T-cell (primary cell): Measurements from ENCODE around the gene NUMA1. TPM values are rescaled to one million over a fixed set of nuclear protein-coding genes. Genes with fewer than 3 reads are reported as not detected.

Source experiments
- ATAC-seq, 4 experiments: fragments of 200-7000 bp in 3 of 4; fragments of 150-1000 bp in 1 of 4; cut with Tn5 transposase; replicated peaks in 1 of 4; 1 replicate in 3 of 4; 2 replicates in 1 of 4; pipeline ENCODE4 v1.10.0; 2021; ENCODE audit warnings: moderate library complexity in 3 of 4, mild to moderate bottlenecking in 2 of 4, moderate number of reproducible peaks in 1 of 4
- CTCF ChIA-PET, 2 donors: fragments of 300-600 bp; sonication (Branson Sonifier 250); formaldehyde crosslinking; loops; one replicate each; lab custom pipeline; 2022; ENCODE audit warnings: antibody characterized with exemption in 2 of 2; lab: Charles Lee
- POLR2A ChIA-PET, 2 donors: fragments of 300-600 bp; sonication (Branson Sonifier 250); formaldehyde crosslinking; loops; one replicate each; lab custom pipeline; 2022; ENCODE audit warnings: antibody characterized with exemption in 2 of 2; lab: Charles Lee
- DNase-seq, 35 experiments: peaks; one replicate each; pipeline versions ENCODE4 v3.0.0 to v3.0.0-alpha.2; 2013 to 2023
- H3K27ac ChIP-seq: one replicate; pipeline ENCODE4 v1.5.1; 2013; ENCODE audit warnings: low read length
- H3K27me3 ChIP-seq, 2 experiments: replicated peaks in 1 of 2; 1 replicate in 1 of 2; 2 replicates in 1 of 2; pipeline versions ENCODE4 v1.6.1 to v1.7.0; 2013; ENCODE audit warnings: low read length in 1 of 2, mixed read lengths in 1 of 2; ENCODE audit not compliant: control insufficient read depth in 2 of 2, insufficient read depth in 2 of 2; ENCODE audit errors: extremely low read depth in 1 of 2
- H3K36me3 ChIP-seq, 2 donors: 1 replicate in 1 of 2; 2 replicates in 1 of 2; pipeline versions ENCODE4 v1.6.1 to v1.7.0; 2013; ENCODE audit warnings: low read length in 1 of 2; ENCODE audit not compliant: control insufficient read depth in 2 of 2, insufficient read depth in 1 of 2; ENCODE audit errors: extremely low read depth in 1 of 2
- H3K4me1 ChIP-seq, 2 experiments: 1 replicate in 1 of 2; 2 replicates in 1 of 2; pipeline versions ENCODE4 v1.6.1 to v1.7.0; 2013; ENCODE audit warnings: low read length in 2 of 2, mixed read lengths in 1 of 2; ENCODE audit not compliant: insufficient read depth in 2 of 2, control insufficient read depth in 1 of 2; ENCODE audit errors: extremely low read depth in 1 of 2
- H3K4me3 ChIP-seq, 2 donors: 1 replicate in 1 of 2; 2 replicates in 1 of 2; pipeline versions ENCODE4 v1.5.1 to v1.7.0; 2013; ENCODE audit warnings: mild to moderate bottlenecking in 2 of 2, low read length in 1 of 2, moderate library complexity in 1 of 2; ENCODE audit not compliant: control insufficient read depth in 1 of 2; ENCODE audit errors: extremely low read depth in 1 of 2
- H3K9me3 ChIP-seq: 2 replicates; pipeline ENCODE4 v1.7.0; 2013
- H3K27ac Mint-ChIP-seq, 2 donors: one replicate each; pipeline ENCODE4 v1.8.0; 2020 to 2021; ENCODE audit warnings: mild to moderate bottlenecking in 2 of 2, mixed read lengths in 2 of 2
- H3K27me3 Mint-ChIP-seq, 2 donors: one replicate each; pipeline ENCODE4 v1.8.0; 2021 to 2022; ENCODE audit warnings: mixed read lengths in 2 of 2
- H3K36me3 Mint-ChIP-seq: one replicate; pipeline ENCODE4 v1.8.0; 2021; ENCODE audit warnings: mixed read lengths
- H3K4me1 Mint-ChIP-seq, 3 donors: one replicate each; pipeline ENCODE4 v1.8.0; 2020 to 2022; ENCODE audit warnings: mixed read lengths in 3 of 3, mild to moderate bottlenecking in 1 of 3
- H3K4me3 Mint-ChIP-seq, 3 donors: one replicate each; pipeline ENCODE4 v1.8.0; 2020 to 2022; ENCODE audit warnings: mild to moderate bottlenecking in 3 of 3, mixed read lengths in 3 of 3, moderate library complexity in 3 of 3
- H3K9me3 Mint-ChIP-seq, 3 donors: one replicate each; pipeline ENCODE4 v1.8.0; 2020 to 2022; ENCODE audit warnings: mixed read lengths in 3 of 3
- WGBS: methylation state at CpG from one replicate; pipeline ENCODE4 v1.1.5; 2013; ENCODE audit warnings: missing lambda C conversion rate; ENCODE audit not compliant: insufficient coverage; 5-methylcytosine and 5-hydroxymethylcytosine counted together
- total RNA-seq, 35 experiments: library from RNA in 6 of 35; stranded (reverse) in 6 of 35; fragments of 120-200 nt in 1 of 35; gene quantifications; one replicate each; pipeline versions ENCODE4 v1.2.1 to v1.2.4 and lab custom pipeline; 2013 to 2026

Gene NUMA1
- total RNA-seq, 5 donors from 2014 or later (not counting 1 experiment from before 2014, with no cell fraction given): 237 to 386 (median 343) TPM

DNA sequence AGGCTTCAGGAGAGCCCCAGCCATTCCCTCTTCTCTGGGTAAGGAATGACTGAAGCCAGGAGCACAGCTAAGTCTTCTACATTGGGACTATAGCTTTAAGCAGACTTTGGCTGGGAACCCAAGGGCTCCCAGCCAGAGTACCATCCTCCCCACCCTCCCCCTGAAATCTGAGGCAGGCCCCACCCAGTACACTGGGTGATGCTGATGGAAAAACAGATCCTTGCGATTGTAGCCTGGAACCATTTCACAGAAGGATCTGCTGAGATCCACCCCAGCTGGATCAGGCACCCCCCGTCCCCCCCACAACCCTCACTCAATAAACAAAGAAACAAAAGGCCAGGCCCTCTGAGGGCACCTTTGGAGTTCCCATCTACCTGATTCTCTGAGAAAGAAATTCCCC lies 41.9 kb downstream of the NUMA1 start:
- POLR2A ChIA-PET: interaction anchor here (0.5 to 0.7 kb wide), 5 partner anchors 15 to 252 kb away, joined by 3 to 12 read pairs (median 4); no protein-coding TSS in a partner anchor
- Histone ChIP-seq H3K9me3 (no peaks in the 10 kb centered on the region), H3K36me3 (peaks cover 3 to 21% of the 10 kb centered on the region in 2 donors), H3K4me1 (peaks cover 49 to 63% of the 10 kb centered on the region in 2 experiments), H3K27me3 (no peaks in the 10 kb centered on the region), H3K27ac (peak overlapping the region; percentile 92), H3K4me3 (peak overlapping the region; percentile 78 to 81)
- H3K36me3 Mint-ChIP-seq: peaks cover 14% of the 10 kb centered on the region
- CTCF ChIA-PET: interaction anchor here (0.6 to 3.1 kb wide), 7 partner anchors 13 to 105 kb away, joined by 3 to 28 read pairs (median 5); no protein-coding TSS in a partner anchor
- 63% methylated on average over 2 of the region's 2 CpGs for WGBS
- H3K27me3 Mint-ChIP-seq: no peaks in the 10 kb centered on the region
- H3K4me1 Mint-ChIP-seq: peaks cover 45 to 48% (median 47%) of the 10 kb centered on the region in 3 donors
- no peak for DNase-seq
- ATAC-seq: no peak
- H3K9me3 Mint-ChIP-seq: no peaks in the 10 kb centered on the region
- no peak overlapping the region for H3K27ac Mint-ChIP-seq
- H3K4me3 Mint-ChIP-seq: no peak overlapping the region

DNA sequence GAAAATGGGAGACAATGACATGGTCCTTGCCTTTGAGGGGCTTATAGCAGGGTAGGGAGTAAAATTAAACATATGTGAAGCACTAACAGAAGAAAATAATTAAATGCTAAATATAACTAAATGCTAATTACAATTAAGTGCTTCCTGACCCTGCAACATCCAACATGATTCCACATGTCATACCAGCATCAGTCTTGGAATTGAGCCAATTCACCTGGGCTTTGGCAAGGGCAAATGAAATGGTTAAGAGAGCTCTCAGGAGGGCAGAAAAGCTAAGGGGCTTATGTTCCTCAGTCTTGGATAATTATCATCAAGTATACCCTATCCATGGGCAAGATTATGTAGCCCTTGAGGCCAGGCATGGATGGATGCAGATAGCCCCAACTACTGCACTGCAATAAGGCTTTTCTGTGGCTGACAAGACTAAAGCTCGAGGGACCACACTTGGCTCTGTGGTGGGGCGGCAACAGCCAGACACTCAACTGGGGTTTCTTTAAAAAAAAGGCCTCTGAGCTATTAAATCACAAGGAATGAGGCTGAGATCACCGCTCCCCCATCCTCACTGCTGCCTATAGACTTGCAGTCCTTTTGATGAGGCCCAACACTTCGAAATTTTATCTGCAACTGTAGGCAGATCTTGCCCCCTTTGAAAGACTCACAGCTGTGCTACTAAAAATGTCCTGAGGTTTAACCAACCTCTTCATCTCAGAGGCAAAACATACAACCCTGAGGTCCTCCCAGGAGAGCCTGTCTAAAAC lies 42.6 kb downstream of the NUMA1 start:
- peaks cover 17% of the 10 kb centered on the region for H3K36me3 Mint-ChIP-seq
- ChIA-PET POLR2A (interaction anchor here (0.6 to 0.8 kb wide), 4 partner anchors 16 to 58 kb away, joined by 3 to 4 read pairs (median 3); no protein-coding TSS in a partner anchor), CTCF (interaction anchor here (0.6 to 1.1 kb wide), 4 partner anchors 12 to 106 kb away, joined by 3 to 5 read pairs (median 4); no protein-coding TSS in a partner anchor)
- Histone ChIP-seq H3K36me3 (peaks cover 3 to 23% of the 10 kb centered on the region in 2 donors), H3K9me3 (no peaks in the 10 kb centered on the region), H3K27ac (peak overlapping the region; percentile 92), H3K4me1 (peaks cover 43 to 61% of the 10 kb centered on the region in 2 experiments), H3K4me3 (peak overlapping the region in 1 of 2 donors; percentile 35), H3K27me3 (no peaks in the 10 kb centered on the region)
- ATAC-seq: no peak
- H3K27ac Mint-ChIP-seq: no peak overlapping the region
- H3K9me3 Mint-ChIP-seq: no peaks in the 10 kb centered on the region
- DNase-seq: no peak
- no peaks in the 10 kb centered on the region for H3K27me3 Mint-ChIP-seq
- WGBS: 61% methylated on average over 4 of the region's 4 CpGs
- no peak overlapping the region for H3K4me3 Mint-ChIP-seq
- H3K4me1 Mint-ChIP-seq: peaks cover 44 to 47% (median 46%) of the 10 kb centered on the region in 3 donors

DNA sequence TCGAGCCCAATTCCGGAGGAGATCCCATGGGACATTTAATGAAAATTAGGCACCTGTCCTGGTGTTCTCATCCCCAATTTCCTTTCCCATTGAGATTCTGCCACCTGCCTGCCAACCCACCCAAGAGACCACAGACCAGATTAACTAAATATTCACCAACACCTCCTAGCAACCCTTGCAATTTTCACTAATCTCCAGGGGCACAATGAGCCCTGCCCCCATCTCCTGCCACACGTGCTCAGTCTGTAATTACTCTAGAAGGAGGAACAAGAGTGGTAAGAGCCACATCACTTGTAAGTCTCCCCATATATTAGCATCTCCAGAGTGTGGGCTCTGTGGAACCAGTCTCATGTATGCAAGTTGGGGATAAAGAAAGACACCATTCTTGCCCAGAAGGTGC lies 43.7 kb downstream of the NUMA1 start:
- peaks cover 17% of the 10 kb centered on the region for H3K36me3 Mint-ChIP-seq
- H3K27me3 Mint-ChIP-seq: no peaks in the 10 kb centered on the region
- no peaks in the 10 kb centered on the region for H3K9me3 Mint-ChIP-seq
- H3K36me3 ChIP-seq: peaks cover 3 to 33% of the 10 kb centered on the region in 2 donors
- peak overlapping the region; percentile 40 to 42 for H3K27ac Mint-ChIP-seq
- H3K27me3 ChIP-seq: no peaks in the 10 kb centered on the region
- WGBS: 100% methylated on average over 2 of the region's 3 CpGs
- peaks cover 34 to 54% of the 10 kb centered on the region in 2 experiments for H3K4me1 ChIP-seq
- ChIA-PET POLR2A (no interaction called here), CTCF (interaction anchor here in 1 of 2 donors (1.0 kb wide), 1 partner anchor 12 kb away, joined by 9 read pairs; no protein-coding TSS in a partner anchor)
- no peak overlapping the region for H3K4me3 ChIP-seq
- no peak for DNase-seq
- H3K4me1 Mint-ChIP-seq: peaks cover 36 to 41% (median 38%) of the 10 kb centered on the region in 3 donors
- peak overlapping the region in 1 of 3 donors; percentile 18 for H3K4me3 Mint-ChIP-seq
- H3K27ac ChIP-seq: no peak overlapping the region
- no peak for ATAC-seq
- H3K9me3 ChIP-seq: no peaks in the 10 kb centered on the region

DNA sequence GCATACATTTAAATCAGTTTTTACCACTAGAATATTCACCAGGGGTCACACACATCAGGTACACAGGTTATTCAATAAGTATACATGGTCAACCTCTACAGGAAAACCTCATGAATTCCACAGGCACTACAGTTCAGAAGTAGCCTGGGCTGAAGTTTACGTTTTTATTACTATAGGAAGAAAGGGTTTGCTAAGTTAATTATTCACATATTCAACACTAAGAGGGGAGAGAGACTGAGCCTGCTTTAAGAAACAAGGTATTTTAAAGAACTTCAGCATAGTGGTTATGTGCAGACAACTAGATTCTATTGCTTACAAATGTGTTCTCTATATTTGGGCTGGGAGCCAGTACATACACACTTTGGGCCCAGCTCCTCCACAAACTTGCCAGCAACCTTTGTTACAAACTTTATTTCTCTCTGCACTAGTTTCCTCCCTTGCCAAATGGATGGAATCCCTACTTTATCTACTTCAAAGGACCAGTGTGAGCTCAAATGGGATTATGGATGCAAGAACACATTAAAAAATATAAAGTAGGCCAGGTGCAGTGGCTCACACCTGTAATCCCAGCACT lies 49.8 kb downstream of the NUMA1 start:
- H3K4me3 Mint-ChIP-seq: peak overlapping the region in 1 of 3 donors; percentile 30
- H3K4me1 ChIP-seq: peaks cover 2 to 30% of the 10 kb centered on the region in 2 experiments
- WGBS: no CpG with 5 or more reads among the region's 1 CpG

DNA sequence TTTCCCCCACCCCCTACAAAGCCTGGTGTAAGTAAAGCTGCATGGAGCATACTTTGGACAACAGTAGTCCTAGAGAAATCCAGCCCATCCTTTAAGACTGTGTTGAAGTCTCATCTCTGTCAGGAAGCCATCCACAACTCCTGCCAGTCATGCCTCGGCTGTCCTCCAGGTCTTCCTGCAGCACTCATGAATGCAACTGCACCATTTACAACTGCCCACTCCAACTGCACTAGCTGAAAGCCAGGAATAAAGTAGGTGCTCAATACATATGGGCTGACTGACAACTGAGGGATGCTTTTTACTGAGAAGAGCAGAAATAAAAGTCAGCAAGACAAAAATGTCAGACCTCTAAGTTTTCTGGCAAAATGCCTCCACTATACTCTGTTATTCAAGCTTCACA lies 54.3 kb downstream of the NUMA1 start:
- CTCF ChIA-PET: interaction anchor here (0.5 to 2.7 kb wide), 9 partner anchors 14 to 157 kb away, joined by 3 to 40 read pairs (median 4); no protein-coding TSS in a partner anchor
- peaks cover 53% of the 10 kb centered on the region for H3K36me3 Mint-ChIP-seq
- no peak overlapping the region for H3K27ac ChIP-seq

More for the DNA sequence above, 49.8 kb downstream of the NUMA1 start:
- ATAC-seq (no peak), DNase-seq (no peak)
- no peaks in the 10 kb centered on the region for H3K9me3 Mint-ChIP-seq
- ChIA-PET CTCF (interaction anchor here (0.6 to 1.6 kb wide), 5 partner anchors 10 to 104 kb away, joined by 3 to 10 read pairs (median 3); no protein-coding TSS in a partner anchor), POLR2A (no interaction called here)
- no peaks in the 10 kb centered on the region for H3K27me3 Mint-ChIP-seq
- H3K36me3 ChIP-seq: peaks cover 9 to 82% of the 10 kb centered on the region in 2 donors
- peaks cover 32% of the 10 kb centered on the region for H3K36me3 Mint-ChIP-seq
- peak overlapping the region; percentile 30 to 76 for H3K27ac Mint-ChIP-seq
- no peak overlapping the region for H3K4me3 ChIP-seq
- peak overlapping the region; percentile 10 for H3K27ac ChIP-seq
- no peaks in the 10 kb centered on the region for H3K9me3 ChIP-seq
- H3K4me1 Mint-ChIP-seq: peaks cover 62 to 66% (median 63%) of the 10 kb centered on the region in 3 donors
- H3K27me3 ChIP-seq: no peaks in the 10 kb centered on the region

More for the DNA sequence above, 54.3 kb downstream of the NUMA1 start:
- ATAC-seq (no peak), DNase-seq (no peak)
- H3K27me3 Mint-ChIP-seq: no peaks in the 10 kb centered on the region
- no peaks in the 10 kb centered on the region for H3K9me3 Mint-ChIP-seq
- no peak overlapping the region for H3K4me3 Mint-ChIP-seq
- peaks cover 50 to 56% (median 52%) of the 10 kb centered on the region in 3 donors for H3K4me1 Mint-ChIP-seq
- H3K36me3 ChIP-seq: peaks cover 10 to 91% of the 10 kb centered on the region in 2 donors
- no peak overlapping the region for H3K4me3 ChIP-seq
- H3K27me3 ChIP-seq: no peaks in the 10 kb centered on the region
- H3K4me1 ChIP-seq: peaks cover 4 to 13% of the 10 kb centered on the region in 2 experiments
- peak overlapping the region in 1 of 2 donors; percentile 57 for H3K27ac Mint-ChIP-seq
- POLR2A ChIA-PET: interaction anchor here in 1 of 2 donors (0.6 to 1.4 kb wide), 2 partner anchors 80 to 118 kb away, joined by 7 to 10 read pairs; no protein-coding TSS in a partner anchor
- H3K9me3 ChIP-seq: no peaks in the 10 kb centered on the region
- 80% methylated on average over 1 of the region's 1 CpG for WGBS
